ENCODE results near the gene PCDHGB4. TPM values are rescaled to one million over a fixed set of nuclear protein-coding genes. Genes with fewer than 3 reads are reported as not detected.
A peak's percentile ranks its signal among the peaks of the same experiment; 100 is the strongest.

PCDHGB4 gene
- total and polyA plus RNA-seq, 2 of the 8 experiments (the other 6 are each of a cell fraction or from before 2014, with no cell fraction given), result 8.0 to 9.1 TPM

DNA sequence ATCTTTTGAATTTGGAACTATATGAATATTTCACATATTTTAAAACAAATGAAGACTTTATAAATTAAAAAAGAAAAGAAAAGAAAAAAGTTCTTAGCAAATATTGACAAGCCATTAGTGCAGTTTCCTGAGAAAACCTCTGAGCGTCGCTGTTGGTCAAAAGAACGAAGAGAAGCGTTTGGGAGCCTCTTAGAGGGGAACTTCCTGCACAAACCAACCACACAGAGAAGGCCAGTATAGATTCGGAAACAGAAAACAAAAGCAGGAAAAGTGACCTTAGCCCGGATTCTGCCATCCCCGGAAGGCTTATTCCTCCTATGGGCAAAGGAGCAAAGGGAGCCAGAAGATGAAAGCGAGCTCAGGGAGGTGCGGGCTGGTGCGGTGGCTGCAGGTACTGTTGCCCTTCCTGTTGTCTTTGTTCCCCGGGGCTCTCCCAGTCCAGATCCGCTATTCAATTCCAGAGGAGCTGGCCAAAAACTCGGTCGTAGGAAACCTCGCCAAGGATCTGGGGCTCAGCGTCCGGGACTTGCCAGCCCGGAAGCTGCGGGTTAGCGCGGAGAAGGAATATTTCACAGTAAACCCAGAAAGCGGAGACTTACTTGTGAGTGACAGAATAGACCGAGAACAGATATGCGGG, 27.6 kb upstream of the PCDHGB4 start, which contains the start of gene PCDHGB2 (continued):
- TF ChIP-seq RNF2 (IDR thresholded peaks at IDR 0.05; ENCODE audit: borderline replicate concordance, low read depth, low read length, missing control alignments, poor library complexity, severe bottlenecking), result no peak
- no peak for TF ChIP-seq ZNF274 (IDR thresholded peaks at IDR 0.05; ENCODE audit: borderline replicate concordance, extremely low read depth, low read length)
- TF ChIP-seq EZH2 (IDR thresholded peaks at IDR 0.05; ENCODE audit: low read depth, low read length, severe bottlenecking), result no peak
- no peak for TF ChIP-seq TCF12 (IDR thresholded peaks at IDR 0.05; ENCODE audit: low read depth, low read length)
- TF ChIP-seq, protein P1, sequence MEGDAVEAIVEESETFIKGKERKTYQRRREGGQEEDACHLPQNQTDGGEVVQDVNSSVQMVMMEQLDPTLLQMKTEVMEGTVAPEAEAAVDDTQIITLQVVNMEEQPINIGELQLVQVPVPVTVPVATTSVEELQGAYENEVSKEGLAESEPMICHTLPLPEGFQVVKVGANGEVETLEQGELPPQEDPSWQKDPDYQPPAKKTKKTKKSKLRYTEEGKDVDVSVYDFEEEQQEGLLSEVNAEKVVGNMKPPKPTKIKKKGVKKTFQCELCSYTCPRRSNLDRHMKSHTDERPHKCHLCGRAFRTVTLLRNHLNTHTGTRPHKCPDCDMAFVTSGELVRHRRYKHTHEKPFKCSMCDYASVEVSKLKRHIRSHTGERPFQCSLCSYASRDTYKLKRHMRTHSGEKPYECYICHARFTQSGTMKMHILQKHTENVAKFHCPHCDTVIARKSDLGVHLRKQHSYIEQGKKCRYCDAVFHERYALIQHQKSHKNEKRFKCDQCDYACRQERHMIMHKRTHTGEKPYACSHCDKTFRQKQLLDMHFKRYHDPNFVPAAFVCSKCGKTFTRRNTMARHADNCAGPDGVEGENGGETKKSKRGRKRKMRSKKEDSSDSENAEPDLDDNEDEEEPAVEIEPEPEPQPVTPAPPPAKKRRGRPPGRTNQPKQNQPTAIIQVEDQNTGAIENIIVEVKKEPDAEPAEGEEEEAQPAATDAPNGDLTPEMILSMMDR (IDR thresholded peaks at IDR 0.05; ENCODE audit: control extremely low read depth in 1 of 3, insufficient read depth in 1 of 3, low read depth in 1 of 3, low read length in 3 of 3), result peak in 2 of 3 experiments; percentile 60 to 74; a peak in 3 of 4 replicates
- TF ChIP-seq BCL11A (IDR thresholded peaks at IDR 0.05; ENCODE audit: low read depth in 2 of 2, low read length in 2 of 2), result no peak

All from H1 (cell line).